ENCODE results near the gene AFAP1. TPM values are rescaled to one million over a fixed set of nuclear protein-coding genes. Genes with fewer than 3 reads are reported as not detected.

The AFAP1 gene
- total RNA-seq, 1 experiment from 2014 or later, result 94.7 TPM

- BruUV-seq (replicated peaks), result no TSS peak
- no peak overlapping the region for H3K27ac ChIP-seq (ENCODE audit: low read length)
- in situ Hi-C loops (cut with HindIII; ENCODE audit: low pct_unique_long_range_greater_than_20kb, low sequenced_read_pairs), result no loop called here
- peaks cover 29% of the 10 kb centered on the region for H3K36me3 ChIP-seq (ENCODE audit: control insufficient read depth, insufficient read depth, low read length)
- peaks cover 15% of the 10 kb centered on the region for H3K4me1 ChIP-seq (ENCODE audit: control insufficient read depth, insufficient read depth, low read length)
- ChIA-PET CTCF (no interaction called here), POLR2A (no interaction called here)
- no peak for ATAC-seq
- intact Hi-C loops (cut with micrococcal nuclease; ENCODE audit: unreplicated experiment), result no loop called here
- H3K27me3 ChIP-seq (ENCODE audit: control insufficient read depth, insufficient read depth, low read length), result no peaks in the 10 kb centered on the region
- DNase-seq (ENCODE audit: low read depth, low spot score), result no peak
- H3K9me3 ChIP-seq (ENCODE audit: control insufficient read depth, insufficient read depth, low read depth, low read length), result no peaks in the 10 kb centered on the region
- H3K4me3 ChIP-seq (ENCODE audit: low read depth in 2 of 2, low read length in 2 of 2), result no peak overlapping the region
- TF ChIP-seq POLR2AphosphoS5 (IDR thresholded peaks at IDR 0.05; ENCODE audit: low read depth, low read length) (no peak), TCF7L2 (IDR thresholded peaks at IDR 0.05; ENCODE audit: low read depth, low read length) (no peak), SIN3A (IDR thresholded peaks at IDR 0.05; ENCODE audit: borderline replicate concordance, insufficient read depth, low read depth, low read length) (no peak)
- TF ChIP-seq, protein P1, sequence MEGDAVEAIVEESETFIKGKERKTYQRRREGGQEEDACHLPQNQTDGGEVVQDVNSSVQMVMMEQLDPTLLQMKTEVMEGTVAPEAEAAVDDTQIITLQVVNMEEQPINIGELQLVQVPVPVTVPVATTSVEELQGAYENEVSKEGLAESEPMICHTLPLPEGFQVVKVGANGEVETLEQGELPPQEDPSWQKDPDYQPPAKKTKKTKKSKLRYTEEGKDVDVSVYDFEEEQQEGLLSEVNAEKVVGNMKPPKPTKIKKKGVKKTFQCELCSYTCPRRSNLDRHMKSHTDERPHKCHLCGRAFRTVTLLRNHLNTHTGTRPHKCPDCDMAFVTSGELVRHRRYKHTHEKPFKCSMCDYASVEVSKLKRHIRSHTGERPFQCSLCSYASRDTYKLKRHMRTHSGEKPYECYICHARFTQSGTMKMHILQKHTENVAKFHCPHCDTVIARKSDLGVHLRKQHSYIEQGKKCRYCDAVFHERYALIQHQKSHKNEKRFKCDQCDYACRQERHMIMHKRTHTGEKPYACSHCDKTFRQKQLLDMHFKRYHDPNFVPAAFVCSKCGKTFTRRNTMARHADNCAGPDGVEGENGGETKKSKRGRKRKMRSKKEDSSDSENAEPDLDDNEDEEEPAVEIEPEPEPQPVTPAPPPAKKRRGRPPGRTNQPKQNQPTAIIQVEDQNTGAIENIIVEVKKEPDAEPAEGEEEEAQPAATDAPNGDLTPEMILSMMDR (IDR thresholded peaks at IDR 0.05), result no peak
- TF ChIP-seq, protein P2, sequence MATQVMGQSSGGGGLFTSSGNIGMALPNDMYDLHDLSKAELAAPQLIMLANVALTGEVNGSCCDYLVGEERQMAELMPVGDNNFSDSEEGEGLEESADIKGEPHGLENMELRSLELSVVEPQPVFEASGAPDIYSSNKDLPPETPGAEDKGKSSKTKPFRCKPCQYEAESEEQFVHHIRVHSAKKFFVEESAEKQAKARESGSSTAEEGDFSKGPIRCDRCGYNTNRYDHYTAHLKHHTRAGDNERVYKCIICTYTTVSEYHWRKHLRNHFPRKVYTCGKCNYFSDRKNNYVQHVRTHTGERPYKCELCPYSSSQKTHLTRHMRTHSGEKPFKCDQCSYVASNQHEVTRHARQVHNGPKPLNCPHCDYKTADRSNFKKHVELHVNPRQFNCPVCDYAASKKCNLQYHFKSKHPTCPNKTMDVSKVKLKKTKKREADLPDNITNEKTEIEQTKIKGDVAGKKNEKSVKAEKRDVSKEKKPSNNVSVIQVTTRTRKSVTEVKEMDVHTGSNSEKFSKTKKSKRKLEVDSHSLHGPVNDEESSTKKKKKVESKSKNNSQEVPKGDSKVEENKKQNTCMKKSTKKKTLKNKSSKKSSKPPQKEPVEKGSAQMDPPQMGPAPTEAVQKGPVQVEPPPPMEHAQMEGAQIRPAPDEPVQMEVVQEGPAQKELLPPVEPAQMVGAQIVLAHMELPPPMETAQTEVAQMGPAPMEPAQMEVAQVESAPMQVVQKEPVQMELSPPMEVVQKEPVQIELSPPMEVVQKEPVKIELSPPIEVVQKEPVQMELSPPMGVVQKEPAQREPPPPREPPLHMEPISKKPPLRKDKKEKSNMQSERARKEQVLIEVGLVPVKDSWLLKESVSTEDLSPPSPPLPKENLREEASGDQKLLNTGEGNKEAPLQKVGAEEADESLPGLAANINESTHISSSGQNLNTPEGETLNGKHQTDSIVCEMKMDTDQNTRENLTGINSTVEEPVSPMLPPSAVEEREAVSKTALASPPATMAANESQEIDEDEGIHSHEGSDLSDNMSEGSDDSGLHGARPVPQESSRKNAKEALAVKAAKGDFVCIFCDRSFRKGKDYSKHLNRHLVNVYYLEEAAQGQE (IDR thresholded peaks at IDR 0.05; ENCODE audit: insufficient read depth in 1 of 2, low read depth in 2 of 2, low read length in 1 of 2), result no peak
These were observed 140.4 kb downstream of the AFAP1 start for GRCh38 chr4:7799306-7799705.

GRCh38 chr4:7798178-7798995 is 141.3 kb downstream of the AFAP1 start:
- TF ChIP-seq POLR2AphosphoS5 (IDR thresholded peaks at IDR 0.05; ENCODE audit: low read depth, low read length) (no peak), TCF7L2 (IDR thresholded peaks at IDR 0.05; ENCODE audit: low read depth, low read length) (no peak), SIN3A (IDR thresholded peaks at IDR 0.05; ENCODE audit: borderline replicate concordance, insufficient read depth, low read depth, low read length) (no peak)
- TF ChIP-seq, protein P1 (IDR thresholded peaks at IDR 0.05), result no peak
- TF ChIP-seq, protein P2 (IDR thresholded peaks at IDR 0.05; ENCODE audit: insufficient read depth in 1 of 2, low read depth in 2 of 2, low read length in 1 of 2), result no peak
- in situ Hi-C loops (cut with HindIII; ENCODE audit: low pct_unique_long_range_greater_than_20kb, low sequenced_read_pairs) (no loop called here), intact Hi-C loops (cut with micrococcal nuclease; ENCODE audit: unreplicated experiment) (no loop called here)
- Histone ChIP-seq H3K27ac (ENCODE audit: low read length) (no peak overlapping the region), H3K36me3 (ENCODE audit: control insufficient read depth, insufficient read depth, low read length) (peaks cover 33% of the 10 kb centered on the region), H3K27me3 (ENCODE audit: control insufficient read depth, insufficient read depth, low read length) (no peaks in the 10 kb centered on the region), H3K4me3 (ENCODE audit: low read depth in 2 of 2, low read length in 2 of 2) (no peak overlapping the region), H3K9me3 (ENCODE audit: control insufficient read depth, insufficient read depth, low read depth, low read length) (no peaks in the 10 kb centered on the region), H3K4me1 (ENCODE audit: control insufficient read depth, insufficient read depth, low read length) (peaks cover 6% of the 10 kb centered on the region; the same call in 1 of the 2 replicates)
- CTCF ChIA-PET, result no interaction called here
- no TSS peak for BruUV-seq (replicated peaks)
- POLR2A ChIA-PET, result no interaction called here
- no peak for DNase-seq (ENCODE audit: low read depth, low spot score)
- no peak for ATAC-seq
